Activated naive CD8-positive, alpha-beta T cell treated with anti-CD3 and anti-CD28 coated beads, Interleukin-2, amount 50 U/mL, for 24 hours (primary cell): ENCODE data around the gene ABCC11.

Source experiments
- ATAC-seq: fragments of 150-1000 bp; cut with Tn5 transposase; one replicate; pipeline ENCODE4 v1.10.0; 2021
- DNase-seq: peaks from one replicate; pipeline ENCODE4 v3.0.0; 2021
- H3K27ac Mint-ChIP-seq: one replicate; pipeline ENCODE4 v1.8.0; 2021; ENCODE audit warnings: mild to moderate bottlenecking, mixed read lengths
- H3K27me3 Mint-ChIP-seq: one replicate; pipeline ENCODE4 v1.8.0; 2021; ENCODE audit warnings: mixed read lengths
- H3K36me3 Mint-ChIP-seq: one replicate; pipeline ENCODE4 v1.8.0; 2021; ENCODE audit warnings: low read depth, mixed read lengths
- H3K4me1 Mint-ChIP-seq: one replicate; pipeline ENCODE4 v1.8.0; 2021; ENCODE audit warnings: mixed read lengths
- H3K4me3 Mint-ChIP-seq: one replicate; pipeline ENCODE4 v1.8.0; 2021; ENCODE audit warnings: mild to moderate bottlenecking, moderate library complexity, mixed read lengths
- H3K9me3 Mint-ChIP-seq: one replicate; pipeline ENCODE4 v1.8.0; 2021; ENCODE audit warnings: mixed read lengths

The ABCC11 gene

GRCh38 chr16:48152226-48152625 is 95.1 kb downstream of the ABCC11 start:
- Mint-ChIP-seq H3K27me3 (peaks cover 33% of the 10 kb centered on the region), H3K27ac (no peak overlapping the region), H3K9me3 (no peaks in the 10 kb centered on the region), H3K36me3 (no peaks in the 10 kb centered on the region), H3K4me3 (no peak overlapping the region), H3K4me1 (peaks cover 6% of the 10 kb centered on the region)
- ATAC-seq, result no peak
- DNase-seq, result no peak

GRCh38 chr16:48150707-48151106 is 96.6 kb downstream of the ABCC11 start:
- no peak overlapping the region for H3K4me3 Mint-ChIP-seq
- no peak for ATAC-seq
- DNase-seq, result no peak
- no peaks in the 10 kb centered on the region for H3K4me1 Mint-ChIP-seq
- H3K27ac Mint-ChIP-seq, result no peak overlapping the region
- no peaks in the 10 kb centered on the region for H3K36me3 Mint-ChIP-seq
- peaks cover 35% of the 10 kb centered on the region for H3K27me3 Mint-ChIP-seq
- no peaks in the 10 kb centered on the region for H3K9me3 Mint-ChIP-seq

- H3K9me3 Mint-ChIP-seq, result no peaks in the 10 kb centered on the region
- peaks cover 31% of the 10 kb centered on the region for H3K27me3 Mint-ChIP-seq
- no peak overlapping the region for H3K4me3 Mint-ChIP-seq
- ATAC-seq, result no peak
- no peaks in the 10 kb centered on the region for H3K36me3 Mint-ChIP-seq
- no peaks in the 10 kb centered on the region for H3K4me1 Mint-ChIP-seq
- DNase-seq, result no peak
- no peak overlapping the region for H3K27ac Mint-ChIP-seq
These were observed 100.6 kb downstream of the ABCC11 start for GRCh38 chr16:48146710-48147109.

GRCh38 chr16:48146131-48146530 is 101.2 kb downstream of the ABCC11 start:
- DNase-seq (no peak), ATAC-seq (no peak)
- Mint-ChIP-seq H3K27me3 (peaks cover 31% of the 10 kb centered on the region), H3K4me1 (no peaks in the 10 kb centered on the region), H3K4me3 (no peak overlapping the region), H3K9me3 (no peaks in the 10 kb centered on the region), H3K36me3 (no peaks in the 10 kb centered on the region), H3K27ac (no peak overlapping the region)

GRCh38 chr16:48143812-48144368 is 103.4 kb downstream of the ABCC11 start:
- DNase-seq, result no peak
- ATAC-seq, result no peak
- H3K27ac Mint-ChIP-seq, result no peak overlapping the region
- H3K4me1 Mint-ChIP-seq, result no peaks in the 10 kb centered on the region
- no peaks in the 10 kb centered on the region for H3K36me3 Mint-ChIP-seq
- no peaks in the 10 kb centered on the region for H3K9me3 Mint-ChIP-seq
- no peak overlapping the region for H3K4me3 Mint-ChIP-seq
- H3K27me3 Mint-ChIP-seq, result peaks cover 30% of the 10 kb centered on the region

GRCh38 chr16:48140821-48141220 is 106.5 kb downstream of the ABCC11 start:
- ATAC-seq (no peak), DNase-seq (no peak)
- H3K36me3 Mint-ChIP-seq, result no peaks in the 10 kb centered on the region
- H3K27ac Mint-ChIP-seq, result no peak overlapping the region
- no peak overlapping the region for H3K4me3 Mint-ChIP-seq
- no peaks in the 10 kb centered on the region for H3K4me1 Mint-ChIP-seq
- H3K27me3 Mint-ChIP-seq, result peaks cover 23% of the 10 kb centered on the region
- H3K9me3 Mint-ChIP-seq, result no peaks in the 10 kb centered on the region

GRCh38 chr16:48139517-48139916 is 107.8 kb downstream of the ABCC11 start:
- H3K36me3 Mint-ChIP-seq, result no peaks in the 10 kb centered on the region
- ATAC-seq (no peak), DNase-seq (no peak)
- H3K27ac Mint-ChIP-seq, result no peak overlapping the region
- H3K27me3 Mint-ChIP-seq, result peaks cover 24% of the 10 kb centered on the region
- H3K4me1 Mint-ChIP-seq, result no peaks in the 10 kb centered on the region
- no peak overlapping the region for H3K4me3 Mint-ChIP-seq
- H3K9me3 Mint-ChIP-seq, result no peaks in the 10 kb centered on the region

GRCh38 chr16:48138543-48138942 is 108.8 kb downstream of the ABCC11 start:
- DNase-seq, result no peak
- Mint-ChIP-seq H3K9me3 (no peaks in the 10 kb centered on the region), H3K27ac (no peak overlapping the region), H3K36me3 (no peaks in the 10 kb centered on the region), H3K4me1 (no peaks in the 10 kb centered on the region), H3K27me3 (peaks cover 20% of the 10 kb centered on the region), H3K4me3 (no peak overlapping the region)
- no peak for ATAC-seq

GRCh38 chr16:48137822-48138221 is 109.5 kb downstream of the ABCC11 start:
- H3K27me3 Mint-ChIP-seq, result peaks cover 19% of the 10 kb centered on the region
- H3K9me3 Mint-ChIP-seq, result no peaks in the 10 kb centered on the region
- no peak for DNase-seq
- H3K4me3 Mint-ChIP-seq, result no peak overlapping the region
- H3K27ac Mint-ChIP-seq, result no peak overlapping the region
- H3K4me1 Mint-ChIP-seq, result no peaks in the 10 kb centered on the region
- ATAC-seq, result no peak
- H3K36me3 Mint-ChIP-seq, result no peaks in the 10 kb centered on the region

- DNase-seq (no peak), ATAC-seq (no peak)
- H3K4me3 Mint-ChIP-seq, result no peak overlapping the region
- no peaks in the 10 kb centered on the region for H3K4me1 Mint-ChIP-seq
- H3K27me3 Mint-ChIP-seq, result peaks cover 12% of the 10 kb centered on the region
- no peak overlapping the region for H3K27ac Mint-ChIP-seq
- no peaks in the 10 kb centered on the region for H3K9me3 Mint-ChIP-seq
- H3K36me3 Mint-ChIP-seq, result no peaks in the 10 kb centered on the region
These were observed 110.6 kb downstream of the ABCC11 start for GRCh38 chr16:48136547-48137360.

- no peak for ATAC-seq
- Mint-ChIP-seq H3K4me3 (no peak overlapping the region), H3K27ac (no peak overlapping the region), H3K36me3 (no peaks in the 10 kb centered on the region), H3K27me3 (peaks cover 16% of the 10 kb centered on the region), H3K9me3 (no peaks in the 10 kb centered on the region), H3K4me1 (no peaks in the 10 kb centered on the region)
- no peak for DNase-seq
These were observed 113.7 kb downstream of the ABCC11 start for GRCh38 chr16:48133455-48134211.

GRCh38 chr16:48132696-48133095 is 114.6 kb downstream of the ABCC11 start:
- Mint-ChIP-seq H3K36me3 (no peaks in the 10 kb centered on the region), H3K27me3 (peaks cover 16% of the 10 kb centered on the region), H3K9me3 (no peaks in the 10 kb centered on the region), H3K27ac (no peak overlapping the region), H3K4me3 (no peak overlapping the region), H3K4me1 (no peaks in the 10 kb centered on the region)
- no peak for DNase-seq
- no peak for ATAC-seq

- Mint-ChIP-seq H3K27ac (no peak overlapping the region), H3K4me1 (no peaks in the 10 kb centered on the region), H3K4me3 (no peak overlapping the region), H3K9me3 (no peaks in the 10 kb centered on the region), H3K27me3 (peaks cover 16% of the 10 kb centered on the region), H3K36me3 (no peaks in the 10 kb centered on the region)
- ATAC-seq, result no peak
- DNase-seq, result no peak
These were observed 116.0 kb downstream of the ABCC11 start for GRCh38 chr16:48131201-48131935.

- H3K4me1 Mint-ChIP-seq, result no peaks in the 10 kb centered on the region
- no peaks in the 10 kb centered on the region for H3K36me3 Mint-ChIP-seq
- DNase-seq (no peak), ATAC-seq (no peak)
- H3K27ac Mint-ChIP-seq, result no peak overlapping the region
- H3K4me3 Mint-ChIP-seq, result no peak overlapping the region
- H3K27me3 Mint-ChIP-seq, result peaks cover 15% of the 10 kb centered on the region
- no peaks in the 10 kb centered on the region for H3K9me3 Mint-ChIP-seq
These were observed 117.4 kb downstream of the ABCC11 start for GRCh38 chr16:48129926-48130325.
